Common myeloid progenitor, CD34-positive (primary cell): ENCODE data around the gene IQGAP2.
A peak's percentile ranks its signal among the peaks of the same experiment; 100 is the strongest.
"Not testable (repeated sequence)": the region's sequence is repeated elsewhere in the genome, so short reads cannot be mapped to it uniquely, and the experiment has no call there.

ENCODE experiments used
- CTCF ChIA-PET: fragments of 350-600 bp; sonication (Branson Sonifier 250); formaldehyde crosslinking; loops from one replicate; lab custom pipeline; 2021; ENCODE audit warnings: antibody characterized with exemption; lab: Charles Lee
- POLR2A ChIA-PET: fragments of 350-600 bp; sonication (Branson Sonifier 250); formaldehyde crosslinking; loops from one replicate; lab custom pipeline; 2021; ENCODE audit warnings: antibody characterized with exemption; lab: Charles Lee
- DNase-seq, 3 donors: peaks; one replicate each; pipeline versions ENCODE4 v3.0.0 to v3.0.0-alpha.2; 2013
- H3K27ac ChIP-seq, 2 experiments: 1 replicate in 1 of 2; 2 replicates in 1 of 2; pipeline ENCODE4 v1.7.0; 2013; ENCODE audit warnings: inconsistent platforms in 2 of 2, low read length in 2 of 2, mild to moderate bottlenecking in 2 of 2, low read depth in 1 of 2, moderate library complexity in 1 of 2; ENCODE audit not compliant: severe bottlenecking in 2 of 2, insufficient read depth in 1 of 2, poor library complexity in 1 of 2
- H3K27me3 ChIP-seq, 5 experiments: replicated peaks in 2 of 5; 1 replicate in 3 of 5; 2 replicates in 2 of 5; pipeline versions ENCODE4 v1.6.1 to v1.7.0; 2013; ENCODE audit warnings: low read length in 4 of 5, mild to moderate bottlenecking in 2 of 5, moderate library complexity in 2 of 5, inconsistent platforms in 1 of 5; ENCODE audit not compliant: insufficient read depth in 5 of 5, control insufficient read depth in 4 of 5
- H3K36me3 ChIP-seq, 4 experiments: 1 replicate in 2 of 4; 2 replicates in 2 of 4; pipeline versions ENCODE4 v1.6.1 to v1.7.0; 2013; ENCODE audit warnings: low read length in 3 of 4, control low read depth in 1 of 4, mild to moderate bottlenecking in 1 of 4; ENCODE audit not compliant: control insufficient read depth in 4 of 4, insufficient read depth in 4 of 4
- H3K4me1 ChIP-seq, 4 experiments: 1 replicate in 3 of 4; 2 replicates in 1 of 4; pipeline versions ENCODE4 v1.6.1 to v1.7.1; 2013; ENCODE audit warnings: low read length in 3 of 4, mild to moderate bottlenecking in 3 of 4, control low read depth in 1 of 4, inconsistent platforms in 1 of 4, moderate library complexity in 1 of 4; ENCODE audit not compliant: control insufficient read depth in 4 of 4, insufficient read depth in 4 of 4; ENCODE audit errors: control extremely low read depth in 1 of 4
- H3K4me3 ChIP-seq, 7 experiments: 1 replicate in 4 of 7; 2 replicates in 3 of 7; pipeline versions ENCODE4 v1.5.1 to v1.7.0; 2013; ENCODE audit warnings: mild to moderate bottlenecking in 7 of 7, low read length in 6 of 7, moderate library complexity in 6 of 7, inconsistent platforms in 2 of 7, low read depth in 2 of 7, control low read depth in 1 of 7; ENCODE audit not compliant: insufficient read depth in 4 of 7, control insufficient read depth in 1 of 7; ENCODE audit errors: extremely low read depth in 1 of 7
- H3K9me3 ChIP-seq, 5 experiments: 1 replicate in 4 of 5; 2 replicates in 1 of 5; pipeline versions ENCODE4 v1.6.1 to v1.7.1; 2013; ENCODE audit warnings: low read length in 4 of 5, mild to moderate bottlenecking in 2 of 5, inconsistent platforms in 1 of 5, low read depth in 1 of 5, moderate library complexity in 1 of 5; ENCODE audit not compliant: control insufficient read depth in 4 of 5, insufficient read depth in 2 of 5; ENCODE audit errors: control extremely low read depth in 1 of 5
- WGBS: methylation state at CpG from one replicate; pipeline ENCODE4 v1.1.5; 2013; ENCODE audit not compliant: insufficient coverage; 5-methylcytosine and 5-hydroxymethylcytosine counted together

The IQGAP2 gene

GRCh38 chr5:76601470-76601869 lies 198.4 kb downstream of the IQGAP2 start:
- peak; percentile 68 to 81 (median 80) for DNase-seq
- peaks cover 0 to 2% (median 0%) of the 10 kb centered on the region in 4 experiments for H3K4me1 ChIP-seq
- no peaks in the 10 kb centered on the region for H3K9me3 ChIP-seq
- H3K36me3 ChIP-seq: peaks cover 33 to 85% (median 59%) of the 10 kb centered on the region in 4 experiments
- 56% methylated on average over 3 of the region's 3 CpGs for WGBS
- POLR2A ChIA-PET: interaction anchor here (0.6 kb wide), 1 partner anchor 18 kb away, joined by 7 read pairs; no protein-coding TSS in a partner anchor
- no peak overlapping the region for H3K4me3 ChIP-seq
- no peaks in the 10 kb centered on the region for H3K27me3 ChIP-seq
- CTCF ChIA-PET: interaction anchor here (0.6 to 6.1 kb wide), 15 partner anchors 9 to 174 kb away, joined by 3 to 48 read pairs (median 5); no protein-coding TSS in a partner anchor
- H3K27ac ChIP-seq: no peak overlapping the region

GRCh38 chr5:76602094-76602726 lies 199.1 kb downstream of the IQGAP2 start:
- peaks cover 0 to 7% (median 3%) of the 10 kb centered on the region in 4 experiments for H3K4me1 ChIP-seq
- ChIA-PET CTCF (interaction anchor here (0.6 to 6.1 kb wide), 15 partner anchors 9 to 173 kb away, joined by 3 to 48 read pairs (median 5); no protein-coding TSS in a partner anchor), POLR2A (interaction anchor here (0.6 kb wide), 1 partner anchor 19 kb away, joined by 7 read pairs; no protein-coding TSS in a partner anchor)
- DNase-seq: peak in 2 of 3 donors; percentile 47 to 49
- no peak overlapping the region for H3K4me3 ChIP-seq
- no peaks in the 10 kb centered on the region for H3K9me3 ChIP-seq
- peaks cover 29 to 83% (median 56%) of the 10 kb centered on the region in 4 experiments for H3K36me3 ChIP-seq
- no peak overlapping the region for H3K27ac ChIP-seq
- no CpG with 5 or more reads among the region's 2 CpGs for WGBS
- no peaks in the 10 kb centered on the region for H3K27me3 ChIP-seq

- CTCF ChIA-PET: interaction anchor here (1.0 to 6.1 kb wide), 6 partner anchors 11 to 427 kb away, joined by 3 to 48 read pairs (median 4); no protein-coding TSS in a partner anchor
- POLR2A ChIA-PET, H3K4me3 ChIP-seq, H3K27me3 ChIP-seq, H3K9me3 ChIP-seq, H3K27ac ChIP-seq, DNase-seq: not testable (repeated sequence)
- Histone ChIP-seq H3K36me3 (peaks cover 29 to 83% (median 56%) of the 10 kb centered on the region in 4 experiments), H3K4me1 (peaks cover 0 to 20% (median 5%) of the 10 kb centered on the region in 4 experiments)
- no CpG with 5 or more reads among the region's 1 CpG for WGBS
These were observed 200.9 kb downstream of the IQGAP2 start for GRCh38 chr5:76603991-76604390.

- Histone ChIP-seq H3K4me1 (peaks cover 0 to 20% (median 5%) of the 10 kb centered on the region in 4 experiments), H3K4me3 (no peak overlapping the region), H3K36me3 (peaks cover 29 to 78% (median 56%) of the 10 kb centered on the region in 4 experiments), H3K9me3 (no peaks in the 10 kb centered on the region), H3K27me3 (no peaks in the 10 kb centered on the region), H3K27ac (no peak overlapping the region)
- DNase-seq: no peak
- 13% methylated on average over 1 of the region's 2 CpGs for WGBS
- POLR2A ChIA-PET: no interaction called here
- CTCF ChIA-PET: interaction anchor here (0.9 to 6.1 kb wide), 6 partner anchors 9 to 426 kb away, joined by 3 to 39 read pairs (median 4); no protein-coding TSS in a partner anchor
These were observed 201.8 kb downstream of the IQGAP2 start for GRCh38 chr5:76604838-76605237.

GRCh38 chr5:76606701-76607100 lies 203.6 kb downstream of the IQGAP2 start:
- CTCF ChIA-PET: interaction anchor here (0.6 to 2.2 kb wide), 8 partner anchors 12 to 168 kb away, joined by 3 to 6 read pairs (median 4); no protein-coding TSS in a partner anchor
- Histone ChIP-seq H3K27ac (no peak overlapping the region), H3K36me3 (peaks cover 20 to 75% (median 52%) of the 10 kb centered on the region in 4 experiments), H3K27me3 (no peaks in the 10 kb centered on the region), H3K9me3 (no peaks in the 10 kb centered on the region), H3K4me3 (no peak overlapping the region), H3K4me1 (peaks cover 0 to 20% (median 5%) of the 10 kb centered on the region in 4 experiments)
- peak in 1 of 3 donors; percentile 27 for DNase-seq
- WGBS: 75% methylated on average over 1 of the region's 2 CpGs
- POLR2A ChIA-PET: no interaction called here

GRCh38 chr5:76607353-76607871 lies 204.3 kb downstream of the IQGAP2 start:
- H3K4me3 ChIP-seq: peak overlapping the region in 1 of 7 experiments; percentile 17
- H3K9me3 ChIP-seq: no peaks in the 10 kb centered on the region
- ChIA-PET POLR2A (no interaction called here), CTCF (interaction anchor here (0.6 to 2.2 kb wide), 9 partner anchors 11 to 169 kb away, joined by 3 to 7 read pairs (median 5); no protein-coding TSS in a partner anchor)
- DNase-seq: peak in 1 of 3 donors; percentile 49
- peak overlapping the region; percentile 9 to 51 for H3K27ac ChIP-seq
- WGBS: 71% methylated on average over 9 of the region's 9 CpGs
- peaks cover 20 to 76% (median 54%) of the 10 kb centered on the region in 4 experiments for H3K36me3 ChIP-seq
- peaks cover 0 to 20% (median 5%) of the 10 kb centered on the region in 4 experiments for H3K4me1 ChIP-seq
- H3K27me3 ChIP-seq: no peaks in the 10 kb centered on the region
